Measurements from ENCODE around the gene SIRPB2.
A peak's percentile ranks its signal among the peaks of the same experiment; 100 is the strongest.

Gene SIRPB2

GRCh38 chr20:1471242-1471641, 20.0 kb downstream of the SIRPB2 start:
- no peak for TF ChIP-seq CTCF (IDR thresholded peaks at IDR 0.05; ENCODE audit: insufficient read depth, low read length, missing control alignments)
- ChIA-PET CTCF (interaction anchor here (1.0 kb wide), 1 partner anchor 31 kb away, joined by 3 read pairs; no protein-coding TSS in a partner anchor), POLR2A (no interaction called here)
- H3K4me3 ChIP-seq (ENCODE audit: low read depth, low read length): no peak overlapping the region
- DNase-seq (ENCODE audit: low read depth, low spot score): no peak

GRCh38 chr20:1469925-1470571, 21.2 kb downstream of the SIRPB2 start:
- ChIA-PET CTCF (interaction anchor here (2.2 to 5.4 kb wide), 6 partner anchors 16 to 257 kb away, joined by 6 to 120 read pairs (median 42); no protein-coding TSS in a partner anchor), POLR2A (no interaction called here)
- peak; percentile 99 for DNase-seq (ENCODE audit: low read depth, low spot score)
- no peak overlapping the region; the same call in 1 of the 2 replicates for H3K4me3 ChIP-seq (ENCODE audit: low read depth, low read length)
- peak; percentile 85 for TF ChIP-seq CTCF (IDR thresholded peaks at IDR 0.05; ENCODE audit: insufficient read depth, low read length, missing control alignments)

- no peak overlapping the region for H3K4me3 ChIP-seq (ENCODE audit: low read depth, low read length)
- no peak for DNase-seq (ENCODE audit: low read depth, low spot score)
- ChIA-PET CTCF (interaction anchor here (0.7 to 5.4 kb wide), 10 partner anchors 15 to 256 kb away, joined by 3 to 120 read pairs (median 13); no protein-coding TSS in a partner anchor), POLR2A (no interaction called here)
- no peak for TF ChIP-seq CTCF (IDR thresholded peaks at IDR 0.05; ENCODE audit: insufficient read depth, low read length, missing control alignments)
Observed at GRCh38 chr20:1469306-1469905, 21.8 kb downstream of the SIRPB2 start.

DNA sequence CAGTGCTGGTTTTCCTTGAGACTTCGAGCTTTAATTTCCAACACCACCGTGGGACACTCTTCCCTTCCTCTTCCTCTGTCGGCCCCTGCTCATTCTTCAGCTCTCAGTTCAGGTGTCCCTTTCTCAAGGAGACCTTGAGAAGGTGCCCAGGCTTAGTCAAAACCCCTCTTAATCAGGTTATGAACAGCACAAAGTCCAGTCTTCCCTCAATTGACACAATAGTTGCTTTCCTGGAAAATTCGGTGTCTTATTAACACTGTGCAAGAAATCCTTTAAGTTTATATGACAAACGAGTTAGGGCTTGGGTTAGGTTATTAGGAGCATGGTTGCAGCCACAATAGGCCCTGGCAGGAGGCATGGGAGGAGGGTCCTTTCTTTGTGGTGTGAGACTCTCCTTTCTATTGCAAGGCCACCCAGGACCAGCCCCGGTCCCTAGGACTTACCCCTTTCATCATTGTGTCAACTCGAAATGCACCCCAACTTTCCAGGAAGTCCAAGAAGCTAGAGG, 23.0 kb downstream of the SIRPB2 start:
- ChIA-PET POLR2A (no interaction called here), CTCF (interaction anchor here (0.6 to 5.4 kb wide), 26 partner anchors 9 to 355 kb away, joined by 3 to 120 read pairs (median 6); partner anchors contain the start of gene PSMF1)
- no peak for TF ChIP-seq CTCF (IDR thresholded peaks at IDR 0.05; ENCODE audit: insufficient read depth, low read length, missing control alignments)
- H3K4me3 ChIP-seq (ENCODE audit: low read depth, low read length): no peak overlapping the region
- no peak for DNase-seq (ENCODE audit: low read depth, low spot score)

DNA sequence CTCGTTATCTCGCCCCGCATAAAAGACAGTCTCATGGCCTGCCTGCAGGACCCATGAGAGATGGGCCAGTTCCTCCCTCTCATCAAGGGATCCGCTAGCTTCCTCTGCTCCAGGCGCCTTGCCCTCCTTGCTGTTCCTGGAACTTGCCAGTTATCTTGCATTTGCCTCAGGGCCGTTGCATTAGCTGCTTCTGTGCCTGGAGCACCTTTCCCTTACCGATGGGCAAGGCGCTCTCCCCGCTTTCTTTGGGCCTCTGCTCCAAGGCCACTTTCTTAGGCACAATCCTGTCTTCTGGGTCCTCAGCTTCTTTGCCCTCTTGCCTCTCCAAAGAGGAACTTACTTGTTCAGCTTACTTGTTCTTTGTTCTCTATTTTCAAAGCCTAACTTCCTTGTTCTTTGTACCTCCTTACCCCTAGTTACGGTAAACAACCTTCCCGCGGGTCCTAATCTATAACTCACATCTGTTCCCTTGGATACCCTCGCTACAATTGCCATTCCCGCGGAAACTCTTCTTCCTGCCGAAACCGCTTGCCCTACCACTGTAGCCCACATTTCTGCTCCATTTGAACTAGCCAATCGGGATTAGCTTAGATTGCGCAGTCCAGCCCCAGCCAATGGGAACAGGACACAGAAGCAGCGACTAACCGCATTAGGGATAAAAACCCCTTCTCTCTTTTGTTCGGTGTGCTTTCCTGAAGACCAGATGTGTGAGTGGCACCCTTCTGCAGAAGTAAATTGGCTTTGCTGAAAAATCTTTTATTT, 23.7 kb downstream of the SIRPB2 start:
- H3K4me3 ChIP-seq (ENCODE audit: low read depth, low read length): no peak overlapping the region
- CTCF ChIA-PET: interaction anchor here (0.6 to 5.4 kb wide), 34 partner anchors 9 to 354 kb away, joined by 3 to 120 read pairs (median 5); partner anchors contain the start of gene PSMF1
- TF ChIP-seq CTCF (IDR thresholded peaks at IDR 0.05; ENCODE audit: insufficient read depth, low read length, missing control alignments): no peak
- POLR2A ChIA-PET: no interaction called here
- no peak for DNase-seq (ENCODE audit: low read depth, low spot score)

DNA sequence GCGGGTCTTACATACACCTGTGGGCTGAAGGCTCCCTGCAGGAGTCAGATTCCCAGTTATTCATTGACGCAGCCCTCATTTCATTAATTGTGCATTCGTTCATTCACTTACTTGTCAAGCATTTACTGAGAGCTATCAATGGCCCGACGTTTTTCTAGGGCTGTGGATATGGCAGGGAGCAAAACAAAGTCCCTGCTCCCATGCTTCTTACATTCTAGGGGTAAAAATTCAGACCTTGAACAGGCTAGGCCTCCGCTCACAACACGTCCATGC, 24.2 kb downstream of the SIRPB2 start:
- ChIA-PET POLR2A (no interaction called here), CTCF (interaction anchor here (0.9 to 5.4 kb wide), 31 partner anchors 10 to 349 kb away, joined by 3 to 120 read pairs (median 5); partner anchors contain the start of gene PSMF1)
- DNase-seq (ENCODE audit: low read depth, low spot score): no peak
- TF ChIP-seq CTCF (IDR thresholded peaks at IDR 0.05; ENCODE audit: insufficient read depth, low read length, missing control alignments): no peak
- peak overlapping the region; percentile 32 for H3K4me3 ChIP-seq (ENCODE audit: low read depth, low read length)
